SK-N-SH (cell line): ENCODE results near the gene PDE4B. TPM values are rescaled to one million over a fixed set of nuclear protein-coding genes. Genes with fewer than 3 reads are reported as not detected.

Source experiments
- CTCF ChIA-PET: fragments of 300-600, 350-600 bp; formaldehyde crosslinking; extraction: SDS; loops from one replicate; lab custom pipeline; 2021; lab: Yijun Ruan, JAX
- POLR2A ChIA-PET: fragments of 350-600 bp; sonication (Branson Sonifier 250); formaldehyde crosslinking; extraction: SDS; loops from one replicate; lab custom pipeline; 2020; ENCODE audit warnings: antibody characterized with exemption, inconsistent platforms; lab: Yijun Ruan, JAX
- DNase-seq: peaks from one replicate; pipeline ENCODE4 v3.0.0; 2012
- H2AFZ ChIP-seq: fragments of 200-600 bp; sonication (generic); 2 replicates; pipeline ENCODE4 v1.8.1; 2016; ENCODE audit warnings: antibody characterized with exemption, mild to moderate bottlenecking, low read depth
- H3F3A ChIP-seq: fragments of 200-600 bp; sonication (generic); replicated peaks from 2 replicates; pipeline ENCODE3; 2016; ENCODE audit warnings: antibody characterized with exemption, mild to moderate bottlenecking; ENCODE audit not compliant: insufficient read depth
- H3K27ac ChIP-seq, 2 experiments: fragments of 200-500 bp in 1 of 2; fragments of 200-600 bp in 1 of 2; sonication (Bioruptor generic) in 1 of 2; sonication (generic), shearing (Covaris generic) in 1 of 2; 2 replicates each; pipeline versions ENCODE4 v1.5.1 to v1.6.1; 2014 to 2016; ENCODE audit warnings: low read depth in 2 of 2, inconsistent platforms in 1 of 2, low read length in 1 of 2, mild to moderate bottlenecking in 1 of 2, mixed read lengths in 1 of 2
- H3K27me3 ChIP-seq: fragments of 200-600 bp; sonication (generic), shearing (Covaris generic); 2 replicates; pipeline ENCODE4 v1.6.1; 2016; ENCODE audit warnings: mixed run types; ENCODE audit not compliant: insufficient read depth
- H3K36me3 ChIP-seq, 2 experiments: fragments of 200-500 bp in 1 of 2; fragments of 200-600 bp in 1 of 2; sonication (Bioruptor generic) in 1 of 2; sonication (generic) in 1 of 2; replicated peaks in 1 of 2; 2 replicates each; pipeline versions ENCODE3 to v1.5.1; 2014 to 2016; ENCODE audit warnings: low read length in 1 of 2, mild to moderate bottlenecking in 1 of 2; ENCODE audit not compliant: insufficient read depth in 2 of 2, control insufficient read depth in 1 of 2
- H3K4me1 ChIP-seq, 2 experiments: fragments of 200-500 bp in 1 of 2; fragments of 200-600 bp in 1 of 2; sonication (Bioruptor generic) in 1 of 2; sonication (generic), shearing (Covaris generic) in 1 of 2; 2 replicates each; pipeline versions ENCODE4 v1.5.1 to v1.6.1; 2014 to 2016; ENCODE audit warnings: low read depth in 1 of 2, low read length in 1 of 2, mixed run types in 1 of 2; ENCODE audit not compliant: insufficient read depth in 2 of 2, control insufficient read depth in 1 of 2
- H3K4me2 ChIP-seq: fragments of 200-600 bp; sonication (generic), shearing (Covaris generic); 2 replicates; pipeline ENCODE4 v1.6.1; 2017; ENCODE audit warnings: mixed run types
- H3K4me3 ChIP-seq, 2 experiments: fragments of 200-500 bp in 1 of 2; fragments of 200-600 bp in 1 of 2; sonication (Bioruptor generic) in 1 of 2; sonication (generic), shearing (Covaris generic) in 1 of 2; 2 replicates each; pipeline versions ENCODE4 v1.5.1 to v1.8.1; 2014 to 2016; ENCODE audit warnings: low read depth in 2 of 2, inconsistent platforms in 1 of 2, low read length in 1 of 2, mild to moderate bottlenecking in 1 of 2, mixed read lengths in 1 of 2, moderate library complexity in 1 of 2
- H3K79me2 ChIP-seq: fragments of 200-600 bp; sonication (generic); 2 replicates; pipeline ENCODE4 v1.8.1; 2017; ENCODE audit warnings: mild to moderate bottlenecking; ENCODE audit not compliant: insufficient read depth
- H3K9ac ChIP-seq: fragments of 200-600 bp; sonication (generic); 2 replicates; pipeline ENCODE4 v1.6.1; 2017; ENCODE audit warnings: mixed run types
- H3K9me2 ChIP-seq: fragments of 200-600 bp; sonication (generic); 2 replicates; pipeline ENCODE4 v1.6.1; 2017; ENCODE audit warnings: mixed run types
- H3K9me3 ChIP-seq: fragments of 200-600 bp; sonication (generic); 2 replicates; pipeline ENCODE4 v1.6.1; 2017; ENCODE audit warnings: mixed run types, mild to moderate bottlenecking, moderate library complexity
- H4K20me1 ChIP-seq: fragments of 200-600 bp; sonication (generic); 2 replicates; pipeline ENCODE4 v1.6.1; 2017; ENCODE audit warnings: mild to moderate bottlenecking, mixed run types; ENCODE audit not compliant: insufficient read depth
- CHD2 ChIP-seq: fragments of 150-350 bp; IDR thresholded peaks from 2 replicates; pipeline ENCODE4 v1.6.1; 2018; ENCODE audit warnings: low read length; ENCODE audit not compliant: partially characterized antibody
- EP300 ChIP-seq, 2 experiments: IDR thresholded peaks; 2 replicates each; pipeline versions ENCODE4 v1.4.0 to v1.6.1; 2012; ENCODE audit warnings: borderline replicate concordance in 1 of 2, low read depth in 1 of 2, low read length in 1 of 2
- EZH2phosphoT487 ChIP-seq: fragments of 200-600 bp; sonication (generic); IDR thresholded peaks from 2 replicates; pipeline ENCODE4 v1.6.1; 2017; ENCODE audit warnings: low read depth, mixed run types, mild to moderate bottlenecking, antibody characterized with exemption, moderate library complexity, borderline replicate concordance
- FOXM1 ChIP-seq: IDR thresholded peaks from 2 replicates; pipeline ENCODE4 v1.4.0; 2012; ENCODE audit warnings: low read depth, mild to moderate bottlenecking
- GABPA ChIP-seq: IDR thresholded peaks from 2 replicates; pipeline ENCODE4 v1.4.0; 2012; ENCODE audit warnings: low read depth, mild to moderate bottlenecking
- GATA2 ChIP-seq: sonication (generic); formaldehyde crosslinking; IDR thresholded peaks from 2 replicates; pipeline ENCODE4 v1.5.0; 2020; ENCODE audit warnings: mild to moderate bottlenecking, missing genetic modification reagents
- MEF2A ChIP-seq: IDR thresholded peaks from 2 replicates; pipeline ENCODE4 v1.4.0; 2012; ENCODE audit warnings: low read depth, borderline replicate concordance
- MXI1 ChIP-seq: IDR thresholded peaks from 2 replicates; pipeline ENCODE4 v1.6.1; 2012; ENCODE audit warnings: mild to moderate bottlenecking, low read depth, low read length, improper control_type of control experiment
- NFIC ChIP-seq: IDR thresholded peaks from 2 replicates; pipeline ENCODE4 v1.4.0; 2012; ENCODE audit warnings: borderline replicate concordance
- NRF1 ChIP-seq: IDR thresholded peaks from 2 replicates; pipeline ENCODE4 v1.6.1; 2012; ENCODE audit warnings: low read depth, mild to moderate bottlenecking, low read length
- RCOR1 ChIP-seq: fragments of 150-350 bp; IDR thresholded peaks from 2 replicates; pipeline ENCODE4 v1.6.1; 2017; ENCODE audit warnings: antibody characterized with exemption, low read length
- RXRA ChIP-seq: IDR thresholded peaks from 2 replicates; pipeline ENCODE4 v1.4.0; 2012; ENCODE audit warnings: low read depth, mild to moderate bottlenecking, borderline replicate concordance
- SIN3A ChIP-seq: IDR thresholded peaks from 2 replicates; pipeline ENCODE4 v1.6.1; 2012; ENCODE audit warnings: low read depth, mild to moderate bottlenecking, low read length, moderate library complexity, borderline replicate concordance
- SMC3 ChIP-seq: IDR thresholded peaks from 2 replicates; pipeline ENCODE4 v1.6.1; 2012; ENCODE audit warnings: low read depth, low read length, improper control_type of control experiment
- TAF1 ChIP-seq: IDR thresholded peaks from 2 replicates; pipeline ENCODE4 v1.6.1; 2012; ENCODE audit warnings: low read depth, mild to moderate bottlenecking, low read length, moderate library complexity, borderline replicate concordance
- TCF12 ChIP-seq: IDR thresholded peaks from 2 replicates; pipeline ENCODE4 v1.4.0; 2012
- TEAD4 ChIP-seq: IDR thresholded peaks from 2 replicates; pipeline ENCODE4 v1.4.0; 2012; ENCODE audit warnings: mild to moderate bottlenecking, borderline replicate concordance; ENCODE audit not compliant: insufficient read depth
- WGBS: methylation state at CpG from one replicate; pipeline ENCODE4 v1.1.6; 2017; ENCODE audit warnings: low lambda C conversion rate; 5-methylcytosine and 5-hydroxymethylcytosine counted together
- polyA plus RNA-seq, 3 experiments: library from polyadenylated mRNA; depleted of rRNA; stranded (reverse); fragments of >200 nt; gene quantifications; 2 replicates each; pipeline ENCODE4 v1.2.3, GENCODE V29; 2012
- TF ChIP-seq, protein P1 (sequence below): fragments of 150-350 bp; IDR thresholded peaks from 2 replicates; pipeline ENCODE4 v1.6.1; 2017; ENCODE audit warnings: antibody characterized with exemption, low read length, low read depth, borderline replicate concordance

PDE4B gene
- polyA plus RNA-seq, 1 of the 3 experiments (the other 2 are of a cell fraction) = 1.9 TPM

DNA sequence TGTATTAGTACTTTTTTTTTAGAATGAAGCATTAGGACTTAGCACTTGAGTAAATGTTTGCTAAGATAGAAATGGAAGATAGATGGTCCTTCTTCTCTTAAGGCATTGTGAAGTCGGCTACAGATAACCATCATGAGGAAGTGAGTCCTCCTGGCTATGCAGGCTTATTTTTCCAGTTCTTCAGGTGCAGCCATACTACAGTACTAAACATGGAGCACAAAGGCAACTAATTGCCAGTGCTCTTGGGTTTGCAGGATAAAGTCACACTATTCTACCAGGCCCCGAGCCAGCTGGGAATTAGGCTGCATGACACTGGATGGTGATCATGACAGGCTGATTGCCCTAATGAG lies 543.9 kb downstream of the PDE4B start:
- H3K9me3 ChIP-seq = no peaks in the 10 kb centered on the region
- no peaks in the 10 kb centered on the region for H4K20me1 ChIP-seq
- no peak overlapping the region for H3K27ac ChIP-seq
- H3K27me3 ChIP-seq = no peaks in the 10 kb centered on the region
- H2AFZ ChIP-seq = no peak overlapping the region
- H3K79me2 ChIP-seq = no peaks in the 10 kb centered on the region; the same call in 1 of the 2 replicates
- no peak overlapping the region for H3K4me3 ChIP-seq
- H3K9ac ChIP-seq = no peak overlapping the region
- ChIA-PET CTCF (interaction anchor here (1.2 kb wide), 1 partner anchor 8 kb away, joined by 3 read pairs; no protein-coding TSS in a partner anchor), POLR2A (no interaction called here)
- H3K4me1 ChIP-seq = peaks cover 0 to 15% of the 10 kb centered on the region in 2 experiments; a peak in 3 of 4 replicates
- 95% methylated on average over 2 of the region's 2 CpGs for WGBS
- DNase-seq = no peak
- no peaks in the 10 kb centered on the region for H3F3A ChIP-seq
- no peaks in the 10 kb centered on the region for H3K36me3 ChIP-seq
- H3K4me2 ChIP-seq = no peak overlapping the region
- H3K9me2 ChIP-seq = no peaks in the 10 kb centered on the region
- TF ChIP-seq RXRA = no peak

DNA sequence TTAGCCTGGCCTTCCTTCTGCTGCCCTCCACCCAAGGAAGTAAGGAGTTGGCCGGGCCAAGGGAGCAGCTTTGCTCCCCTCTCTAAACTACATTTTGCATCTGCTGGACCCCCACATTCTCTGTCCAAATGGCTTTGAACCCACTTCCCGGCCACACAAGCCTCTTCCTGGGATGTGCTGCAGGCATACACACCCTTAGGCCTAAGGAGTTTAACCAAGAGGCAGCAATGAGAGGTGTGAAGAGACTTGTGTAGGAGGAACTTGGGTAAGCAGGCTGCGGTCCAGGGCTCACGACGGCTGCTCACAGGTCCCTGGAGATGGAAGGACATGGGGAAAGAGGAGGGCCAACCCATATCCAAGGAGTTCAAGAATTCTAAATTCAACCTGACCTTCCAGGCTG lies 544.6 kb downstream of the PDE4B start:
- TF ChIP-seq NFIC = no peak
- no peak for TF ChIP-seq TAF1
- TF ChIP-seq RCOR1 = no peak
- TF ChIP-seq, protein P1, sequence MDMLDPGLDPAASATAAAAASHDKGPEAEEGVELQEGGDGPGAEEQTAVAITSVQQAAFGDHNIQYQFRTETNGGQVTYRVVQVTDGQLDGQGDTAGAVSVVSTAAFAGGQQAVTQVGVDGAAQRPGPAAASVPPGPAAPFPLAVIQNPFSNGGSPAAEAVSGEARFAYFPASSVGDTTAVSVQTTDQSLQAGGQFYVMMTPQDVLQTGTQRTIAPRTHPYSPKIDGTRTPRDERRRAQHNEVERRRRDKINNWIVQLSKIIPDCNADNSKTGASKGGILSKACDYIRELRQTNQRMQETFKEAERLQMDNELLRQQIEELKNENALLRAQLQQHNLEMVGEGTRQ = no peak
- TF ChIP-seq GABPA = no peak
- TF ChIP-seq NRF1 = no peak
- TF ChIP-seq GATA2 (CRISPR knock-in tag) = no peak
- no peaks in the 10 kb centered on the region for H3F3A ChIP-seq
- H3K4me1 ChIP-seq = peaks cover 0 to 9% of the 10 kb centered on the region in 2 experiments; a peak in 3 of 4 replicates
- no peaks in the 10 kb centered on the region for H4K20me1 ChIP-seq
- no peaks in the 10 kb centered on the region; the same call in 1 of the 2 replicates for H3K79me2 ChIP-seq
- ChIA-PET POLR2A (no interaction called here), CTCF (interaction anchor here (0.9 kb wide), 2 partner anchors 11 to 166 kb away, joined by 3 read pairs; no protein-coding TSS in a partner anchor)
- no peak overlapping the region for H3K9ac ChIP-seq
- H3K4me2 ChIP-seq = no peak overlapping the region
- no peaks in the 10 kb centered on the region for H3K9me2 ChIP-seq
- 87% methylated on average over 5 of the region's 5 CpGs for whole genome bisulfite sequencing
- DNase-seq = no peak
- no peak overlapping the region for H2AFZ ChIP-seq
- no peak overlapping the region for H3K27ac ChIP-seq
- H3K36me3 ChIP-seq = no peaks in the 10 kb centered on the region
- no peaks in the 10 kb centered on the region for H3K9me3 ChIP-seq
- H3K4me3 ChIP-seq = no peak overlapping the region
- no peaks in the 10 kb centered on the region for H3K27me3 ChIP-seq

DNA sequence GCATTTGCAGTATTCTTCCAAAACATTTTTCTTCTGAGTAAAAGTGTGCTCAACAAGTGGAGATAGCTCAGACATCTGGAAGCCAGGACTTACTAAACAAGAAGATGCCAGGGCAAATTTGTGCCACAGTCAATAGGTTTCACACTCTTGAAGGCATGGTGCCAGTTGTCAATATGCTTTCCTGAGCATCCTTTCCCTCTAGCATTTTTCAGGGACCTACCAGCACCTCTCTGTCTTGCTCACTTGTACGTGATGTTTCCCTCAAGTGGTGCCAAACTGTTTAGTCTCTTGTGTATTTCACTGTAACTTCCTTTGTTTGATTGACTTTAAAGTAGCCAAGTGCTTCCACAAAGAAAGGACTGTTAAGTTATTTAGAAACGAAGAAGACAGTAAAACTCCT lies 547.2 kb downstream of the PDE4B start:
- no peak for TF ChIP-seq EZH2phosphoT487
- TF ChIP-seq FOXM1 = no peak
- TF ChIP-seq GATA2 (CRISPR knock-in tag) = no peak
- TF ChIP-seq SMC3 = no peak
- TF ChIP-seq GABPA = no peak
- no peak for TF ChIP-seq EP300 (IDR thresholded peaks at IDR 0.05; ENCODE audit: borderline replicate concordance in 1 of 2, low read depth in 1 of 2, low read length in 1 of 2)
- no peak for TF ChIP-seq TCF12
- TF ChIP-seq CHD2 = no peak
- no peak for TF ChIP-seq NFIC
- TF ChIP-seq TEAD4 = no peak
- TF ChIP-seq, protein P1 = no peak
- TF ChIP-seq MEF2A = no peak
- TF ChIP-seq RXRA = no peak
- no peak for TF ChIP-seq TAF1
- TF ChIP-seq MXI1 = no peak
- no peak for TF ChIP-seq SIN3A
- TF ChIP-seq RCOR1 = no peak
- H3K9me2 ChIP-seq = no peaks in the 10 kb centered on the region
- H3K4me1 ChIP-seq = peaks cover 0 to 2% of the 10 kb centered on the region in 2 experiments; a peak in 2 of 4 replicates
- no peaks in the 10 kb centered on the region for H3K27me3 ChIP-seq
- H3K9ac ChIP-seq = no peak overlapping the region
- no peak overlapping the region for H3K4me2 ChIP-seq
- H3K36me3 ChIP-seq = no peaks in the 10 kb centered on the region
- no peak overlapping the region for H3K4me3 ChIP-seq
- H4K20me1 ChIP-seq = no peaks in the 10 kb centered on the region
- ChIA-PET POLR2A (no interaction called here), CTCF (interaction anchor here (1.0 kb wide), 1 partner anchor 98 kb away, joined by 3 read pairs; no protein-coding TSS in a partner anchor)
- H3K27ac ChIP-seq = no peak overlapping the region
- no peak overlapping the region for H2AFZ ChIP-seq
- H3K9me3 ChIP-seq = no peaks in the 10 kb centered on the region
- H3K79me2 ChIP-seq = no peaks in the 10 kb centered on the region; the same call in 1 of the 2 replicates
- no peaks in the 10 kb centered on the region for H3F3A ChIP-seq
- DNase-seq = no peak
- WGBS = 76% methylated on average over 2 of the region's 2 CpGs
